Islet of Langerhans (tissue), 1 donor: Measurements from ENCODE around the gene RIPPLY3.
"Not testable (repeated sequence)": the region's sequence is repeated elsewhere in the genome, so short reads cannot be mapped to it uniquely, and the experiment has no call there.

Source experiments
- FAIRE-seq: peaks from one replicate; lab custom pipeline; 2011; peaks lifted over from hg19 to GRCh38; lab: Jason Lieb, UNC

RIPPLY3 gene

DNA sequence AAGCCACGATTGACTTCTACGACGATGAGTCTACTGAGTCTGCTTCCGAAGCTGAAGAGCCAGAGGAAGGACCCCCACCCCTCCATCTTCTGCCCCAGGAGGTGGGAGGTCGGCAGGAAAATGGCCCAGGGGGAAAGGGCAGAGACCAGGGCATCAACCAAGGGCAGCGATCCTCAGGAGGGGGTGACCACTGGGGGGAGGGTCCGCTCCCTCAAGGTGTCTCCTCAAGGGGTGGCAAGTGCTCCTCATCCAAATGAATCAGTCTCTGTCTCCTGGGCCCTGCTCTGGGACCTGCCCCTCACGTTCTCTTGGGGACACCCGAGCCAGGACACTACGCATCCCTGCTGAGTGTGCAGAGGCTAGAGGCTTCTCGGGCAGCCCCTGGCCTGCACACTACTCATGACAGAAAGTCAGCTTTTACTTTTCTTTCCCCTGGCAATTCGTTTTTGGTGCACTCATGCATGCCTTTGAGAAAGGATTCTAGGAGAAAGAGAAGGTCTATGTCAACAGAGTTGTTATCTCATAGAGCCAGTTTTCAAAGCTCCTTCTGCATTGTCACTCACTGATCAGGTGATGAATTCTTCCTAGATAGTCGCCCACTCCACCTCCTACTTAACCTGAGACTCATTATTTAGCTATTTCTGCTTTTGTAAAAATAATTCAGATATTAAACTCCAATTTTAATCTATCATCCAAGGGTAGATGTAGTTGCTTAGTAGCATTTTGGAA, 11.6 kb downstream of the RIPPLY3 start:
- FAIRE-seq = no peak

DNA sequence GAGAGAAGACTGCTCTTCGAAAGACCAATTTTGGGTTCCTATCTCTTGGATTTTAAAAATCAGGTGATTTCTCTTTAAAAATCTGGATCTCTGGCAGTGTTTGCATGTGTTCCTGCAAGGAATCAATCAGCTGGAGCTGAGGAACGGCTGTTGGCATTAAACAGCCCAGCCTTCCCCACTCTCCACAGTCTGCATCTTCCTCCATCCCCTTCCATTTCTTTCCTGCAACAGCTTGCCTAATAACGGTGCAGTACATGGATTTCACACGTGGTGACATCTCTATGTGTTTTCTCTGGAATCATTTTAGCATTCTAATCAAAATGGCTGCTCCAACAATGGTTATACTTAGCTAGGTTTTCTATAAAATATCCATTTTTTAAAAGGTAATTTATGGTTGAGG, 20.0 kb downstream of the RIPPLY3 start:
- FAIRE-seq = no peak

DNA sequence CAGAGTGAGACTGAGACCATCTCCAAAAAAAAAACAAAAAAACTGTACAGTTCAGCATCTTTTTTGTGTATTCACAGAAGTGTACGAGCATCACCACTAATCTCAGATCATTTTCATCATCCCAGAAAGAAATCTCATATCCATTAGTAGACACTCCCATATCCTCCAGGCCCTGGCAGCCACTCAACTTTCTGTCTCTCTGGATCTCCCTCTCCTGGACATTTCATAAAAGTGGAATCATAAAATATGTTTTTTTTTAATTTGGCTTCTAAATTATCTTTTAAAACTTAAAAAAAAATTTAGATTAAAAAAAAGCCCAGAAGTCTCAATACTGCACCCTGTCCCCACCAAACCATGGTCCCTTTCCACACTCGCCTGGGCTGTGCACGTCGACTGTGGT, 22.1 kb downstream of the RIPPLY3 start:
- no peak for FAIRE-seq

DNA sequence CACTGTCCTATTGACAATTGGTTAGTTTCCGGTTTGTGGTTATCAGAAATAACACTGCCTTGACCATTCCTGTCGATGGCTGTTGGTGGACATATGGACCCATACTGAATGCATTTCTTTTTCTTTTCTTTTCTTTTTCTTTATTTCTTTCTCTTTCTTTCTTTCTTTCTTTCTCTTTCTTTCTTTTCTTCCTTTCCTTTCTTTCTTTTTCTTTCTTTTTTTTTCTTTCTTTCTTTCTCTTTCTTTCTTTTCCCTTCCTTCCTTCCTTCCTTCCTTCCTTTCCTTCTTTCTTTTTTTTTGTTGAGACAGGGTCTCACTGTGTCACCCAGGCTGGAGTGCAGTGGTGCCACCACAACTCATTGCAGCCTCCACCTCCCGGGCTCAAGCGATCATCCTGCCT, 24.4 kb downstream of the RIPPLY3 start:
- FAIRE-seq = no peak

DNA sequence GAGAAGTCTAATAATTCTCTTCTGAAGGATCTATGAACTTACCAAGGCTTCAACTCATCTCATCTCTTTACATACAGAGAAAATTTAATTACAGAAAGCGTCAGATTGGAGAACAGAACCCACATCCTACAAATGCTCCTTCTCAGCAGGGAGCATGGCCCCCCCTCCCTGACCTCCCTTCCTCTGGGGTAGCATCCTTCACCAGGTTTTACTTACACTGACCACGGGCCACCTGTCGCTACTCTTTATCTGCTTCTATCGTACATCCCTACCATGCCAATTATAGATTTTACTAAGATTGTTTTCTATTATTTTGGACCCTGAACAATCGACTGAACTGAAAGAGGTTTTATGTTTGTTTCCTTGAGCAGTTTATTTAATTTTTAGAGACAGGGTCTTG, 25.8 kb downstream of the RIPPLY3 start:
- no peak for FAIRE-seq

DNA sequence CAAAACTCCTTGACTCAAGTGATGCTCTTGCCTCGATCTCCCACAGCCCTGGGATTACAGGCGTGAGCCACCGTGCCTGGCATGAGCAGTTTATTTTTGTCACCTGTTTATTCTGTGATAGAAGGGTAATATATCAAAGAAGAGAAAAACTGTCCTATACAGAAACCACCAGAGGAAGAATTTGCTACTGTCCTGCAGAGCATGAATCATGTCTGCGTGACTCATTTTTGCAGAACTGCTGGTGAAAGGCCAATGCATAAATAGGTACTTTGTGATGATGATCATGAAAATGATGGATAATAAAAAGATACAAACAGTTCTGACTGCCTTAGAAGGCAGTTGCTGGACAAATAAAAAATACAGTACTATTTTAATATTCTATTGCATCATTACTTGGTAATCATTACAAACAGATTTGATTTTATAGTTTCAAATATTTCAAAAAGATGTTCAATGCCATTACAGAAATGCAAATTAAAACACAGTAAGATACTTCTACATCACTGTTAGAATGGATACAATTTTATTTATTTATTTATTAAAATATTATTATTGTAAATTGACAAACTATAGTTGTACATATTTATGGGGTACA, 26.5 kb downstream of the RIPPLY3 start:
- peak; percentile 27 for FAIRE-seq

DNA sequence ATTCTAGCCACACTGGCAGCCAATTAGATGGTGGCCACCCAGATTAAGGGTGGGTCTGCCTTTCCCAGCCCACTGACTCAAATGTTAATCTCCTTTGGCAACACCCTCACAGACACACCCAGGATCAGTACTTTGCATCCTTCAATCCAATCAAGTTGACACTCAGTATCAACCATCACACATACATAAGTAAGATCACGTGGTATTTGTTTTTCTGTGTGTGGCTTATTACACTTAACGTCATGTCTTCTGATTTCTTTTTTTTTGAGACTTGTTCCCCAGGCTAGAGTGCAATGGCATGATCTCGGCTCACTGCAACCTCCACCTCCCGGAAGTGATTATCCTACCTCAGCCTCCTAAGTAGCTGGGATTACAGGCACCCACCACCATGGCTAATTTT, 27.9 kb downstream of the RIPPLY3 start:
- FAIRE-seq = not testable (repeated sequence)

DNA sequence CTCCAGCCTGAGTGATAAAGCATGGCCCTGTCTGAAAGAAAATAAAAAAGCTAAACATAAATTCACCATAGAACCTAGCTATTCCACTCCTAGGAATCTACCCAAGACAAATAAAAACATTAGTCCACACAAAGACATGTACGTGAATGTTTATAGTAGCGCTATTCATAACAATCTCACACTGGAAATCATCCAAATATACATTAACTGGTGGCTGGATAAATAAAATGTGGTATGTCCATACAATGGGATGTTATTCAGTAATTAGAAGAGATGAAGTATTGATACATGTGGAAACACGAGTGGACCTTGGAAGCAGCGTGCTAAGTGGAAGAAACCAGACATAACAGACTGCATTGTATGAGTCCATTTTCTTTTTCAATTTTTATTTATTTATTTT, 29.7 kb downstream of the RIPPLY3 start:
- FAIRE-seq = no peak

DNA sequence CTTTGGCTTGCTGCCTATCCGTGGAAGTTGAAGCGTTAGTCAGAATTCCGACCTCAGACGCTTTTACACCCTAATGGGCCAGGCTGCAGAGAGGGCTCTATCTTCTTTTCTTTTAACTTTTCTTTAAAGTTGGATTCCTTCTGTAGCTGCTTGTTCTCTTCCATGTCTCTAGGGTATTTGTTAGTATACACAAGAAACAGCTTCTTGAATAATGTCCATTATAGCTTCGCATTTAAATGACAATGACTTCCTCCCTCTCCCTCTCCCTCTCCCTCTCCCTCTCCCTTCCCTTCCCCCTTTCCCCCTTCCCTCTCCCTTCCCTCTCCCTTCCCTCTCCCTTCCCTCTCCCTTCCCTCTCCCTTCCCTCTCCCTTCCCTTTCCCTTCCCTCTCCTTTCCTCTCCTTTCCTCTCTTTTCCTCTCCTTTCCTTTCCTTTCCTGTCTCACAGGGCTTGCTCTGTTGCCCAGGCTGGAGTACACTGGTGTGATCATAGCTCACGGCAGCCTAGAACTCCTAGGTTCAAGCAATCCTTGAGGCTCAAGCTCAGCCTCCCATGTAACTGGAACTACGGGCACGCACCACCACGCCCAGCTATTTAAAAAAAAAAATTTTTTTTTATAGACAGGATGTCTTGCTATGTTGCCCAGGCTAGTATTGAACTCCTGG, 33.0 kb downstream of the RIPPLY3 start:
- no peak for FAIRE-seq

DNA sequence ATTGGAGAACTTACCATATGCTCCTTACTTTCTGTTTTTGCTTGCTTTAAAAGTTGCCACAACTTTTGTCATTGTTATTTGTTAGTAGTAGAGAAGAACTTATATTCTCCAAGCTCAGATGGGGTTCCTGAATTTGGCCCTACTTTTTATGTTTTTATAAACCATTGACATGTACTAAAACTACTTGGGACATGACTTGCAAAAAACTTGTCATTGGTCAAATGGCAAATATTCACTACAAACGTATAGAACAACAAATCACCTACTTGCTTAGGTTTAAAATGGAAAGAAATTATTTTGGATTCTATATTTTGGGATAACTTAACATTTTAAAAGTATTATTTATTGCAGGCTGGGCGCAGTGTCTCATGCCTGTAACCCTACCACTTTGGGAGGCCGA, 33.7 kb downstream of the RIPPLY3 start:
- no peak for FAIRE-seq

DNA sequence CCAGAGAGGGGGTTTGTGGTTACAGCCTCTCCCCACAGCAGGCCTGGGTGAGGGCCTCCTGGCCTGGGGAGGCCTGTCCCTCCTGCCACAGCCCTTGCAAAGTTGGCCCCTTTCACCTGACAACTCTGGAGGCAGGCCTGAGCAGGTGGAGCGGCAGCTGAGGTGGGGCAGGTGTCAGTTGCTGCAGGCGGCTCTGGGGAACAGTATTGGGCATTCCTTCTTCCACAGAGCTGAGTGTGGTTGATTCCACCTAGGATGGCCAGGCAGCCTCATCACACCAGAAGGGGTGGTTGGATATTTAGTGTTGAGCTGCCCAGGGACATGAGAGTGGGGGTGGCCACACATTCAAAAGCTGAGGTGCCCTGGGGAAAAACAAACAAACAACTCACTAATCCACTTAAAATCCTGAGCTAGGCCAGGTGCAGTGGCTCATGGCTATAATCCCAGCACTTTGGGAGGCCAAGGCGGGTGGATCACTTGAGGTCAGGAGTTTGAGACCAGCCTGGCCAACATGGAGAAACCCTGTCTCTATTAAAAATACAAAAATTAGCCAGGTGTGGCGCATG, 35.3 kb downstream of the RIPPLY3 start:
- no peak for FAIRE-seq

DNA sequence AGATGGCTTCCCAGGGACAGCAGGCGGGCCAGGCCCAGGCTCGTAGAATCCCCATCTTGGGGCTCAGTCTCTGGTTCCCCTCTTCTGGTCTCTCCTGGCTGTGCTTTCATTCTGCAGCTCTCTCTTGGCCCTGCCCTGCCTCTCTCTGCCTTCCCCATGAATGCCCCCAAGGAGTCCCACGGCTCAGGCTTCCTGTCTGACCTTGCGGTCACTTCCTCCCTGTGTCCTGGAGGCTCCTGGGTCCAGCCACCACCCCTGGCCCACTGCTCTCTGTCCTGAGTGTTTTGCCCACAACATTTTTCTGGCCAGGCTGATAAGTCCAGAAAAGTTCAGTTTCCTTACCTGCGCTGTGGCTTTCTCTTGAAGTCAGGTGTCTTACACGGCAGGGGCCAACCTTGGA, 37.3 kb downstream of the RIPPLY3 start:
- FAIRE-seq = no peak

DNA sequence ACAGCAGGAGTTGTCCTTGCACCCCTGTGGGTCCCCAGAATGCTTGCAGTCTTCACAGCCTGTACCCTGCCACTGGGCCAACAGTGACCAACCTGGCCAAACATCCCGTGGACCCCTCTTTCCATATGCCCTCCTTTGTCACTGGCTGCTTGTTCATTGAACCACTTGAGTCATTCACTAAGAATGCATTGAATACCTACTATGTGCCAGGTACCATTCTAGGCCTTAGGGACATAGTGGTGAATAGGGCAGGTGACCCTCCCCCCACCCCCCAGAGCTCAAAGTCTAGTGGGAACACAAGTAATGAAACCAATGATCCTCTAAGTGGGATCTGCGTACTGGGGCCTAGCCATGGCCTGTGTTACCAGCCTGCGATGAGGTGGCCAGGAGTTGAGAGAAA, 38.1 kb downstream of the RIPPLY3 start:
- FAIRE-seq = no peak

DNA sequence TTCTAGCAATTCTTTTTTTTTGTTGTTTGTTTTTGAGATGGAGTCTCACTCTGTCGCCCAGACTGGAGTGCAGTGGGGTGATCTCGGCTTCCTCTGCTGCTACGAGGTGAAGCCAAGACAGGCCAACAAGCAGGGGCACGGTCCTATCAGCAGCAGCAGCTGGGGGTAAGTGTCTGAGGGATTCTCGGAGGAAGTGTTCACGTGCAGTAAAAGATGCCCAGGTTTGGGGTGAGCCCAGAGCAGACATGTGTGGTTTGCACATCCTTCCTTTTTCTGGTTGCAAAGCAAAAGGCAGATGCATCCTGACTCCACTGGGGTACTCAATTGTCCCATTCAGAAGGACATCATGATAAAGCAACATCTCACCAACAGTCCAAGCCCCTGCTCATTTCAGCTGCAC, 38.6 kb downstream of the RIPPLY3 start:
- no peak for FAIRE-seq

DNA sequence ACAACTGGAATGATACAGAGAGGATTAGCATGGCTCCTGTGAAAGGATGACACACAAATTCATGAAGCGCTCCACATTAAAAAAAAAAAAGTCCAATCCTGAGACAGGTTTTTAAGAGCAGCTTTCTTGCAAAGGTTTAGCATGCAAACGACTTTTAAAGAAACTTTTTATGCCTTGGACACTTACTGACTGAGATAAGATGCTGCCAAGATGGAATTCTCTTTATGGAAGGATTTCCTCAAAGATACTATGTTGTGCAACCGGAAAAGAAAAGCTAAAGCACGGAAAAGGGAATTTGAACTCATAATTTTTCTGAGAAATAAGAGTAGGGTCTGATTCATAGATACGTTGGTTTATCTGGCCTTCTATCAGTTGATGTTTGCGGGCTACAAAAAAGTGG, 39.1 kb downstream of the RIPPLY3 start:
- no peak for FAIRE-seq

DNA sequence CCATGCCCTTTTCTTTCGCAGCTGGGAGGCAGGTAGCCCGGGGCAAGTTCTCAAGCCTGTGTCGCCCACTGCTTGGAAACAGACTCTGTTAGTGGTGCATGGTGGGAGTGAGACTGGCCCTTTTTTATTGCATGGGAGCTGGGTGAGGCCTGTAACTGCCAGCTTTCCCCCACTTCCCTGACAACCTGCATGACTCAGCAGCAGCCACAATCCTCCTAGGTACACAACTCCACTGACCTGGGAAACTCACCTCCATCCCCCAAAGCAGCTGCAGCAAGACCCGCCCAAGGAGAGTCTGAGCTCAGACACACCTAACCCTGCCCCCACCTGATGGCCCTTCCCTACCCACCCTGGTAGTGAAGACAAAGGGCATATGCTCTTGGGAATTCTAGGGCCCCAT, 40.6 kb downstream of the RIPPLY3 start:
- no peak for FAIRE-seq

DNA sequence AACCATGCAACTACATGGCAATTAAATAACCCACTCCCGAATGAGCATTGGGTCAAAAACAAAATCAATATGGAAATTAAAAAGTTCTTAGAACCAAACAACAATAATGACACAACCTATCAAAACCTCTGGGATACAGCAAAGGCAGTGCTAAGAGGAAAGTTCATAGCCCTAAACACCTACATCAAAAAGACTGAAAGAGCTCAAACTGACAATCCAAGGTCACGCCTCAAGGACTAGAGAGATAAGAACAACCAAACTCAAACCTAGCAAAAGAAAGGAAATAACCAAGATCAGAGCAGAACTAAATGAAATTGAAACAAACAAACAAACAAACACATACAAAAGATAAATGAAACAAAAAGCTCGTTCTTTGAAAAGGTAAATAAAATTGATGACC, 43.2 kb downstream of the RIPPLY3 start:
- not testable (repeated sequence) for FAIRE-seq

DNA sequence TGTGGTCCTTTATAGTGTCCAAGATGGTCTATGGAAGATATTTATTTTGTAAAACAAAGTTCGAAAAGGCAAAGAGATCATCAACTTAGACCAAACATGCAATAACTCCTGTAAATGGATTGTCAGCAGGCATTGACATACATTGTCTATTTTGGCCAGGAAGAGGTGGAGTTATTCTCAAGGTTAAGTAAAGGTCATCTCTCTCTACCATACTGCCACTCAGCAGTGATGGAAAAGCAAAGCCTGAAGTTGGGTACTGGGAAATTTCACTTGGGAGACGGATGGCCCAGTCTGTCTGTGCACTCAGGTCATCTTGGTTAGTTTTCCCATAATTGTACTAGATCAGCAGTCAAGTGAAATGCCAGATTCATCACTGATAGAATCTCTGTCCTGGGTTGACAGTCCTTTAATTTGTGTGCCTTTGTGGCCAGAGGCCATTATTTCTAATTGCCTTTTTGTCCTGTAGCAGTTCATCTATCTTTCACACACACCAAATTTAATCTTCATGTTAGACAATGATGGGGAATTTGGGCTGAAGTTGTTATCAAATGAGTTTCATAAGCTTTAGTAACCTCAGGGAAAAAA, 48.9 kb downstream of the RIPPLY3 start:
- no peak for FAIRE-seq

DNA sequence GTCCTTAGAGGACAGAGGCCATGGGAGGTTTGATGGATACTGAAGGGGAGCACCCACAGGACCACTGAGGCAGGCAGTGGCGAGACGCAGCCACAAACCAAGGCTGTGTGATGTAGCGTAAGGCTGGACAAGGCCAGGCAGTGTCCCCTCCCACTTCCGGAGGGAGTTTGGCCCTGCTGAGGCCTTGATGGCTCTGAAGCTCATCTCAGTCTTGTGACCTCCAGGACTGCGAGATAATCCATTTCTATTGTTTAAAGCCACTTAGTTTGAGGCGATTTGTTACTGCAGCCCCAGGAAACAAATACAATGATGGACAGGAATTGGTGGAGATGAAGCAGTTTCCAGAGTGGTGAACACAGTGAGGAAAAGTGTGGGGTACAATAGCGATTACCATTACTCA, 51.1 kb downstream of the RIPPLY3 start:
- FAIRE-seq = no peak

DNA sequence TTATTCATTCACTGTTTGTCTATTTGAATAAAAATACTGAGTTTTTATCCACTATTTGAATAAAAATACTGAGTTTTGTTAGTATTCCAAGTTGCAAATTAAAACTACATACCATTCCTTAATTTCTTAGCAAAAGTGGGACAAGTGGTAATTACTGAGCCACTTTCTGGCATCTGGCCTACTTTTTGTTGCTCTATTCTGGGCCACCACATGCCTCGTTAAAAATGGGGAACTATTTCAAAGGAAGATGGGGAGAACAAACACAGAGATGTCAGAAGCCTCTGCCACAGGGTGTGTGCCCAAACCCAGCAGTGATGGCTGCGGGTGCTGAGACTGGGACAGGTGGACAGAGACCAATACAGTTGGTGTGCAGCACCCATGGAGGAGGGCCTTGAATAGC, 51.8 kb downstream of the RIPPLY3 start:
- no peak for FAIRE-seq

DNA sequence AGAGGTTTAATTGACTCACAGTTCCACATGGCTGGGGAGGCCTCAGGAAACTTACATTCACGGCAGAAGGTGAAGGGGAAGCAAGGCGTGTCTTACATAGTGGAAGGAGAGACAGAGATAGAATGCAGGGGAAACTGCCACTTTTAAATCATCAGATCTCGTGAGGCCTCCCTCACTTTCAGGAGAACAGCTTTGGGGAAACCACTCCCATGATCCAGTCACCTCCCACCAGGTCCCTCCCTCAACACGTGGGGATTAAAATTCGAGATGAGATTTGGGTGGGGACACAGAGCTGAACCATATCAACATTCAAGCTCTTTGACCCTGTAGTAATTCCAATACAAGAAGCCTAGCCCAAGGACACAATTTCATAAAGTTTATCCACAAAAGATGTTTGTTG, 52.7 kb downstream of the RIPPLY3 start:
- FAIRE-seq = no peak

DNA sequence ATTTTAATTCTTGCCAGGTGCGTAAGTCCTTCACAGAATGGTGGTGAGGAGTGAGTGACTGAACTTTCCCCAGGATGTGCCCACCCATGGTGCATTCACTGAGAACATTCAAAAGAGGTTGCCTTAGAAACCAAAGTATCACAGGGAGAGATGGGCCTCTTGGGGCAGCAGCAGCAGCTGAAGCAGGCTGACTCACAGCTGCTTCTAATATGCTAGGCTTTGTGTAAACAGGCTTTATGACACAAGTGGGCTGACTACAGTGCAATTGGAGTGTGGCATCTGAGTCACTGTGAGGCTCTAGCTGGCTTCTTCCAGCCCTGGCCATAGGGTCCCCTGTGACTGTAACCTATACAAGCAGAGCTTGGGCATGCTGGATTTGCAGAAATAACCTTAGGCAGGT, 53.8 kb downstream of the RIPPLY3 start:
- peak; percentile 90 for FAIRE-seq

DNA sequence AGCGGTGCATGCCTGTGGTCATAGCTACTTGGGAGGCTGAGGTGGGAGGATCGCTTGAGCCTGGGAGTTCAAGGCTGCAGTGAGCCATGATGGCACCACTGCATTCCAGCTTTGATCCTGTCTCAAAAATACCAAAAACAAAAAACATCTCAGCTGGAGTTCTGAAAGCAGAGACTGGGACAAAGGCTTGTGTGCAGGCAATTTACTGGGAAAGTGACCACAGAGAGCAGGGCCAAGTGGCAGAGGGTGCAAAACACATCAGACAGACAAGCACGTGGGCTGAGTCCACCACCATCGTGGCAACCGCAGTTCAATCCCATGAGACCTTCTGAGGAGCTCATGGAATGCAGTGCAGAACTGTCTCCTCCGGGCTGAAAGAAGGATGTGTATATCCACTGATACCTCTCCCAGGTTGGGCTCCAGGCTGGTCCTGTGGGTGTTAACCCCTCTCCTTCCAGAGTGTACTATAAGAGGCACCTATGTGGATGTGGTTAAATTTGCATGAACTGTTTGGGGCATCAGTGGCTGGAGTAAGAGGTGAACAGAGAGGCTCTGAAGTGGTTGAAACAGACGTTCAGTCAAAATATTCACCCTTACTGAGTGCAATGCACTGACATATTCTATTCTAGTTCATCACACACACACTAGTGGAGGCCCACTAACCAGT, 55.6 kb downstream of the RIPPLY3 start:
- no peak for FAIRE-seq
